GM03348 (cell line): ENCODE data around the gene CBFA2T2.
"Not testable (repeated sequence)": the region's sequence is repeated elsewhere in the genome, so short reads cannot be mapped to it uniquely, and the experiment has no call there.

Source experiments
- DNase-seq: peaks from one replicate; pipeline ENCODE4 v3.0.0; 2012; ENCODE audit warnings: low spot score

CBFA2T2 gene

GRCh38 chr20:33490023-33490933 is at the start of gene CBFA2T2:
Gene CBFA2T2, plus strand, starts transcription at chr20:33490096. Its CDS starts 172 bp downstream, at chr20:33490268.
- DNase-seq = peak; percentile 86

- not testable (repeated sequence) for DNase-seq
Measured at GRCh38 chr20:33440562-33440961, 49.3 kb upstream of the CBFA2T2 start.

- no peak for DNase-seq
Measured at GRCh38 chr20:33441142-33441955, 48.5 kb upstream of the CBFA2T2 start.

- no peak for DNase-seq
Measured at GRCh38 chr20:33442136-33443005, 47.5 kb upstream of the CBFA2T2 start.

GRCh38 chr20:33443006-33443511 is 46.8 kb upstream of the CBFA2T2 start:
- no peak for DNase-seq

- peak; percentile 94 for DNase-seq
Measured at GRCh38 chr20:33443512-33444239, 46.2 kb upstream of the CBFA2T2 start, which contains the start of gene SNTA1. Gene SNTA1, minus strand, starts transcription at chr20:33443763. Its CDS starts 143 bp downstream, at chr20:33443620.

- DNase-seq = no peak
Measured at GRCh38 chr20:33444797-33445560, 44.9 kb upstream of the CBFA2T2 start.

- no peak for DNase-seq
Measured at GRCh38 chr20:33445881-33446625, 43.8 kb upstream of the CBFA2T2 start.

- no peak for DNase-seq
Measured at GRCh38 chr20:33450867-33451266, 39.0 kb upstream of the CBFA2T2 start.

GRCh38 chr20:33456916-33457642 is 32.8 kb upstream of the CBFA2T2 start:
- peak; percentile 89 for DNase-seq

- no peak for DNase-seq
Measured at GRCh38 chr20:33459599-33459998, 30.3 kb upstream of the CBFA2T2 start.

- DNase-seq = no peak
Measured at GRCh38 chr20:33460711-33461110, 29.2 kb upstream of the CBFA2T2 start.

- no peak for DNase-seq
Measured at GRCh38 chr20:33463332-33464101, 26.4 kb upstream of the CBFA2T2 start.

- DNase-seq = not testable (repeated sequence)
Measured at GRCh38 chr20:33464759-33465158, 25.1 kb upstream of the CBFA2T2 start.

GRCh38 chr20:33465481-33466302 is 24.2 kb upstream of the CBFA2T2 start:
- no peak for DNase-seq

- DNase-seq = no peak
Measured at GRCh38 chr20:33466303-33466646, 23.6 kb upstream of the CBFA2T2 start.

GRCh38 chr20:33470457-33470856 is 19.4 kb upstream of the CBFA2T2 start:
- no peak for DNase-seq
